Cardiac muscle cell (in vitro differentiated cells and primary cell): ENCODE measurements around the gene APOBEC3H. TPM values are rescaled to one million over a fixed set of nuclear protein-coding genes. Genes with fewer than 3 reads are reported as not detected.

ENCODE experiments used
- DNase-seq, 2 donors: peaks; one replicate each; pipeline versions ENCODE4 v3.0.0 to v3.0.0-alpha.2; 2010 to 2017; ENCODE audit warnings: low read depth in 1 of 2, low spot score in 1 of 2
- H3K27ac ChIP-seq: fragments of 200-600 bp; sonication (generic); 2 replicates; pipeline ENCODE4 v1.5.1; 2016
- H3K27me3 ChIP-seq: fragments of 200-600 bp; sonication (generic); 2 replicates; pipeline ENCODE4 v1.6.0; 2016; ENCODE audit warnings: control low read depth
- H3K36me3 ChIP-seq: fragments of 200-600 bp; sonication (generic); 2 replicates; pipeline ENCODE4 v1.5.1; 2016; ENCODE audit warnings: control low read depth
- H3K4me1 ChIP-seq: fragments of 200-600 bp; sonication (generic); 2 replicates; pipeline ENCODE4 v1.8.1; 2017; ENCODE audit warnings: low read depth, mild to moderate bottlenecking, mixed run types
- H3K4me3 ChIP-seq: fragments of 200-600 bp; sonication (generic); 2 replicates; pipeline ENCODE4 v1.5.1; 2016; ENCODE audit warnings: mild to moderate bottlenecking
- H3K9me3 ChIP-seq: fragments of 200-600 bp; sonication (generic); 2 replicates; pipeline ENCODE4 v1.5.1; 2017; ENCODE audit warnings: low read depth, mild to moderate bottlenecking, control low read depth
- polyA plus RNA-seq: library from polyadenylated mRNA; unstranded; fragments of >200 nt; fragmentation: Nextera tagmentation; extraction: Ambion mirVana; gene quantifications from 2 replicates; pipeline ENCODE4 v1.2.1, GENCODE V29; 2016
- total RNA-seq: library from RNA; depleted of rRNA; stranded (reverse); fragments of >200 nt; gene quantifications from 2 replicates; pipeline ENCODE4 v1.2.3, GENCODE V29; 2016
- TF ChIP-seq, protein P1 (sequence below): IDR thresholded peaks from 2 replicates; pipeline ENCODE4 v1.5.1; 2012; ENCODE audit warnings: low read depth, mild to moderate bottlenecking, low read length

Gene APOBEC3H
- total and polyA plus RNA-seq, 2 experiments from 2014 or later, result 0.57 to 0.97 TPM

DNA sequence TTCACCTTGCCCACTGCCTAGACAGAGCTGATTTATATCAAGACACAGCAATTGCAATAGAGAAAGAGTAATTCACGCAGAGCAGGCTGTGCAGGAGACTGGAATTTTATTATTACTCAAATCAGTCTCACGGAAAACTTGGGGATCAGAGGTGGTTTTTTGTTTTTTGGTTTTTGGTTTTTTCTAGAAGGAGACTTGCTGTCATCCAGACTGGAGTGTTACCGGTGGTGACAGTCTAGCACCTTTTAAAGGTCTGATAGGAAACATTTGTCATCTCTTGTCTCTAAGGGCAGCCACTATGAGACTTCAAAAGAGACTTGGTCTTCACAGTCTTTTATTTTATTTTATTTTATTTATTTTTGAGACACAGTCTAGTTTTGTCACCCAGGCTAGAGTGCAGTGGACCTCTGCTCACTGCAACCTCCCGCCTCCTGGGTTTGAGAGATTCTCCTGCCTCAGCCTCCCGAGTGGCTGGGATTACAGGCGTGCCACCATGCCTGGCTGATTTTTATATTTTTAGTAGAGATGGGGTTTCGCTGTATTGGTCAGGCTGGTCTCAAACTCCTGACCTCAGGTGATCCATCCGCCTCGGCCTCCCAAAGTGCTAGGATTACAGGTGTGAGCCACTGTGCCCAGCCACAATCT is 19.1 kb downstream of the APOBEC3H start:
- TF ChIP-seq, protein P1, sequence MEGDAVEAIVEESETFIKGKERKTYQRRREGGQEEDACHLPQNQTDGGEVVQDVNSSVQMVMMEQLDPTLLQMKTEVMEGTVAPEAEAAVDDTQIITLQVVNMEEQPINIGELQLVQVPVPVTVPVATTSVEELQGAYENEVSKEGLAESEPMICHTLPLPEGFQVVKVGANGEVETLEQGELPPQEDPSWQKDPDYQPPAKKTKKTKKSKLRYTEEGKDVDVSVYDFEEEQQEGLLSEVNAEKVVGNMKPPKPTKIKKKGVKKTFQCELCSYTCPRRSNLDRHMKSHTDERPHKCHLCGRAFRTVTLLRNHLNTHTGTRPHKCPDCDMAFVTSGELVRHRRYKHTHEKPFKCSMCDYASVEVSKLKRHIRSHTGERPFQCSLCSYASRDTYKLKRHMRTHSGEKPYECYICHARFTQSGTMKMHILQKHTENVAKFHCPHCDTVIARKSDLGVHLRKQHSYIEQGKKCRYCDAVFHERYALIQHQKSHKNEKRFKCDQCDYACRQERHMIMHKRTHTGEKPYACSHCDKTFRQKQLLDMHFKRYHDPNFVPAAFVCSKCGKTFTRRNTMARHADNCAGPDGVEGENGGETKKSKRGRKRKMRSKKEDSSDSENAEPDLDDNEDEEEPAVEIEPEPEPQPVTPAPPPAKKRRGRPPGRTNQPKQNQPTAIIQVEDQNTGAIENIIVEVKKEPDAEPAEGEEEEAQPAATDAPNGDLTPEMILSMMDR, result no peak
- no peaks in the 10 kb centered on the region for H3K9me3 ChIP-seq
- no peaks in the 10 kb centered on the region for H3K27me3 ChIP-seq
- H3K36me3 ChIP-seq, result no peaks in the 10 kb centered on the region
- peaks cover 17% of the 10 kb centered on the region for H3K4me1 ChIP-seq
- DNase-seq, result no peak
- no peak overlapping the region for H3K4me3 ChIP-seq
- H3K27ac ChIP-seq, result no peak overlapping the region

- Histone ChIP-seq H3K4me1 (peaks cover 15% of the 10 kb centered on the region), H3K4me3 (no peak overlapping the region), H3K9me3 (no peaks in the 10 kb centered on the region), H3K36me3 (no peaks in the 10 kb centered on the region), H3K27me3 (no peaks in the 10 kb centered on the region), H3K27ac (no peak overlapping the region)
- DNase-seq, result peak; percentile 66 to 74
- TF ChIP-seq, protein P1, result peak; percentile 53
Observed at GRCh38 chr22:39117585-39118191, 20.6 kb downstream of the APOBEC3H start.

- H3K27me3 ChIP-seq, result no peaks in the 10 kb centered on the region
- no peaks in the 10 kb centered on the region for H3K36me3 ChIP-seq
- TF ChIP-seq, protein P1, result no peak
Observed at GRCh38 chr22:39120983-39121382, 23.9 kb downstream of the APOBEC3H start.

GRCh38 chr22:39122772-39123470 is 25.9 kb downstream of the APOBEC3H start:
- no peak for DNase-seq
- H3K36me3 ChIP-seq, result no peaks in the 10 kb centered on the region
- H3K27ac ChIP-seq, result no peak overlapping the region
- no peaks in the 10 kb centered on the region for H3K9me3 ChIP-seq
- H3K4me1 ChIP-seq, result peaks cover 6% of the 10 kb centered on the region
- TF ChIP-seq, protein P1, result no peak
- no peaks in the 10 kb centered on the region for H3K27me3 ChIP-seq
- no peak overlapping the region for H3K4me3 ChIP-seq

More at GRCh38 chr22:39120983-39121382, 23.9 kb downstream of the APOBEC3H start:
- DNase-seq, result no peak
- no peaks in the 10 kb centered on the region for H3K9me3 ChIP-seq
- no peak overlapping the region for H3K27ac ChIP-seq
- H3K4me3 ChIP-seq, result no peak overlapping the region
- H3K4me1 ChIP-seq, result peaks cover 3% of the 10 kb centered on the region

GRCh38 chr22:39123751-39124581 is 26.9 kb downstream of the APOBEC3H start:
- Histone ChIP-seq H3K9me3 (no peaks in the 10 kb centered on the region), H3K4me3 (no peak overlapping the region), H3K27me3 (no peaks in the 10 kb centered on the region), H3K4me1 (peaks cover 6% of the 10 kb centered on the region), H3K27ac (no peak overlapping the region), H3K36me3 (no peaks in the 10 kb centered on the region)
- TF ChIP-seq, protein P1, result no peak
- peak in 1 of 2 donors; percentile 52 for DNase-seq
